ENCODE data around the gene ATM.

ATM gene

GRCh38 chr11:108222574-108223347, at the start of gene ATM, which contains the start of gene NPAT:
TSS of gene ATM (plus strand) at chr11:108223067. CDS start at chr11:108227625, 4,558 bp downstream.
TSS of gene NPAT (minus strand) at chr11:108222638. CDS start at chr11:108222536, 102 bp downstream.
- peaks cover 4% of the 10 kb centered on the region for H3K36me3 ChIP-seq (ENCODE audit: control insufficient read depth, insufficient read depth, low read length, severe bottlenecking)
- peak within 1 kb of the TSS; percentile 95 for H3K9ac ChIP-seq (ENCODE audit: low read length)
- H3K27me3 ChIP-seq (replicated peaks; ENCODE audit: control insufficient read depth, insufficient read depth, low read length): no peaks in the 10 kb centered on the region
- peaks cover 35% of the 10 kb centered on the region for H3K4me1 ChIP-seq (ENCODE audit: control insufficient read depth, insufficient read depth, low read length)
- H3K9me3 ChIP-seq (ENCODE audit: control insufficient read depth, low read length): no peaks in the 10 kb centered on the region
- H3K4me3 ChIP-seq (ENCODE audit: low read length): peak within 1 kb of the TSS; percentile 99
- DNase-seq (ENCODE audit: low read depth): peak; percentile 100

GRCh38 chr11:108177570-108177969, 45.3 kb upstream of the ATM start:
- Histone ChIP-seq H3K9me3 (ENCODE audit: control insufficient read depth, low read length) (no peaks in the 10 kb centered on the region), H3K4me1 (ENCODE audit: control insufficient read depth, insufficient read depth, low read length) (no peaks in the 10 kb centered on the region), H3K36me3 (ENCODE audit: control insufficient read depth, insufficient read depth, low read length, severe bottlenecking) (peaks cover 68% of the 10 kb centered on the region), H3K27me3 (replicated peaks; ENCODE audit: control insufficient read depth, insufficient read depth, low read length) (no peaks in the 10 kb centered on the region), H3K4me3 (ENCODE audit: low read length) (no peak overlapping the region), H3K9ac (ENCODE audit: low read length) (no peak overlapping the region)
- no peak for DNase-seq (ENCODE audit: low read depth)

GRCh38 chr11:108193725-108194124, 29.1 kb upstream of the ATM start:
- no peaks in the 10 kb centered on the region for H3K9me3 ChIP-seq (ENCODE audit: control insufficient read depth, low read length)
- H3K36me3 ChIP-seq (ENCODE audit: control insufficient read depth, insufficient read depth, low read length, severe bottlenecking): peaks cover 72% of the 10 kb centered on the region
- DNase-seq (ENCODE audit: low read depth): no peak
- H3K4me1 ChIP-seq (ENCODE audit: control insufficient read depth, insufficient read depth, low read length): no peaks in the 10 kb centered on the region
- no peak overlapping the region for H3K9ac ChIP-seq (ENCODE audit: low read length)
- H3K27me3 ChIP-seq (replicated peaks; ENCODE audit: control insufficient read depth, insufficient read depth, low read length): no peaks in the 10 kb centered on the region
- no peak overlapping the region for H3K4me3 ChIP-seq (ENCODE audit: low read length)

GRCh38 chr11:108196901-108197300, 26.0 kb upstream of the ATM start:
- H3K36me3 ChIP-seq (ENCODE audit: control insufficient read depth, insufficient read depth, low read length, severe bottlenecking): peaks cover 48% of the 10 kb centered on the region
- H3K27me3 ChIP-seq (replicated peaks; ENCODE audit: control insufficient read depth, insufficient read depth, low read length): no peaks in the 10 kb centered on the region
- H3K9me3 ChIP-seq (ENCODE audit: control insufficient read depth, low read length): no peaks in the 10 kb centered on the region
- DNase-seq (ENCODE audit: low read depth): no peak
- H3K4me1 ChIP-seq (ENCODE audit: control insufficient read depth, insufficient read depth, low read length): peaks cover 7% of the 10 kb centered on the region
- no peak overlapping the region for H3K4me3 ChIP-seq (ENCODE audit: low read length)
- no peak overlapping the region for H3K9ac ChIP-seq (ENCODE audit: low read length)

GRCh38 chr11:108197351-108197750, 25.5 kb upstream of the ATM start:
- H3K4me1 ChIP-seq (ENCODE audit: control insufficient read depth, insufficient read depth, low read length): peaks cover 7% of the 10 kb centered on the region
- H3K9ac ChIP-seq (ENCODE audit: low read length): no peak overlapping the region
- H3K36me3 ChIP-seq (ENCODE audit: control insufficient read depth, insufficient read depth, low read length, severe bottlenecking): peaks cover 44% of the 10 kb centered on the region
- no peak for DNase-seq (ENCODE audit: low read depth)
- no peaks in the 10 kb centered on the region for H3K9me3 ChIP-seq (ENCODE audit: control insufficient read depth, low read length)
- H3K27me3 ChIP-seq (replicated peaks; ENCODE audit: control insufficient read depth, insufficient read depth, low read length): no peaks in the 10 kb centered on the region
- no peak overlapping the region for H3K4me3 ChIP-seq (ENCODE audit: low read length)

- peaks cover 7% of the 10 kb centered on the region for H3K4me1 ChIP-seq (ENCODE audit: control insufficient read depth, insufficient read depth, low read length)
- no peaks in the 10 kb centered on the region for H3K27me3 ChIP-seq (replicated peaks; ENCODE audit: control insufficient read depth, insufficient read depth, low read length)
- no peak for DNase-seq (ENCODE audit: low read depth)
- H3K9ac ChIP-seq (ENCODE audit: low read length): no peak overlapping the region
- no peak overlapping the region for H3K4me3 ChIP-seq (ENCODE audit: low read length)
- H3K9me3 ChIP-seq (ENCODE audit: control insufficient read depth, low read length): no peaks in the 10 kb centered on the region
- peaks cover 32% of the 10 kb centered on the region for H3K36me3 ChIP-seq (ENCODE audit: control insufficient read depth, insufficient read depth, low read length, severe bottlenecking)
Observed at GRCh38 chr11:108198833-108199232, 24.0 kb upstream of the ATM start.

GRCh38 chr11:108199446-108200321, 23.2 kb upstream of the ATM start:
- peaks cover 7% of the 10 kb centered on the region for H3K4me1 ChIP-seq (ENCODE audit: control insufficient read depth, insufficient read depth, low read length)
- H3K9me3 ChIP-seq (ENCODE audit: control insufficient read depth, low read length): no peaks in the 10 kb centered on the region
- H3K9ac ChIP-seq (ENCODE audit: low read length): no peak overlapping the region
- peaks cover 31% of the 10 kb centered on the region for H3K36me3 ChIP-seq (ENCODE audit: control insufficient read depth, insufficient read depth, low read length, severe bottlenecking)
- H3K4me3 ChIP-seq (ENCODE audit: low read length): no peak overlapping the region
- no peaks in the 10 kb centered on the region for H3K27me3 ChIP-seq (replicated peaks; ENCODE audit: control insufficient read depth, insufficient read depth, low read length)
- DNase-seq (ENCODE audit: low read depth): peak; percentile 72

- no peaks in the 10 kb centered on the region for H3K9me3 ChIP-seq (ENCODE audit: control insufficient read depth, low read length)
- H3K4me1 ChIP-seq (ENCODE audit: control insufficient read depth, insufficient read depth, low read length): peaks cover 7% of the 10 kb centered on the region
- H3K4me3 ChIP-seq (ENCODE audit: low read length): no peak overlapping the region
- no peak overlapping the region for H3K9ac ChIP-seq (ENCODE audit: low read length)
- H3K27me3 ChIP-seq (replicated peaks; ENCODE audit: control insufficient read depth, insufficient read depth, low read length): no peaks in the 10 kb centered on the region
- peaks cover 37% of the 10 kb centered on the region for H3K36me3 ChIP-seq (ENCODE audit: control insufficient read depth, insufficient read depth, low read length, severe bottlenecking)
- no peak for DNase-seq (ENCODE audit: low read depth)
Observed at GRCh38 chr11:108203075-108203474, 19.8 kb upstream of the ATM start.

- H3K9ac ChIP-seq (ENCODE audit: low read length): no peak overlapping the region
Observed at GRCh38 chr11:108204376-108204775, 18.5 kb upstream of the ATM start.

GRCh38 chr11:108204929-108205499, 17.9 kb upstream of the ATM start:
- H3K9me3 ChIP-seq (ENCODE audit: control insufficient read depth, low read length): no peaks in the 10 kb centered on the region
- no peaks in the 10 kb centered on the region for H3K27me3 ChIP-seq (replicated peaks; ENCODE audit: control insufficient read depth, insufficient read depth, low read length)
- peaks cover 41% of the 10 kb centered on the region for H3K36me3 ChIP-seq (ENCODE audit: control insufficient read depth, insufficient read depth, low read length, severe bottlenecking)
- DNase-seq (ENCODE audit: low read depth): no peak
- peaks cover 2% of the 10 kb centered on the region for H3K4me1 ChIP-seq (ENCODE audit: control insufficient read depth, insufficient read depth, low read length)
- no peak overlapping the region for H3K4me3 ChIP-seq (ENCODE audit: low read length)
- H3K9ac ChIP-seq (ENCODE audit: low read length): no peak overlapping the region

More at GRCh38 chr11:108204376-108204775, 18.5 kb upstream of the ATM start:
- H3K36me3 ChIP-seq (ENCODE audit: control insufficient read depth, insufficient read depth, low read length, severe bottlenecking): peaks cover 39% of the 10 kb centered on the region
- no peaks in the 10 kb centered on the region for H3K27me3 ChIP-seq (replicated peaks; ENCODE audit: control insufficient read depth, insufficient read depth, low read length)
- DNase-seq (ENCODE audit: low read depth): no peak
- no peak overlapping the region for H3K4me3 ChIP-seq (ENCODE audit: low read length)
- no peaks in the 10 kb centered on the region for H3K9me3 ChIP-seq (ENCODE audit: control insufficient read depth, low read length)
- H3K4me1 ChIP-seq (ENCODE audit: control insufficient read depth, insufficient read depth, low read length): peaks cover 7% of the 10 kb centered on the region

- H3K9ac ChIP-seq (ENCODE audit: low read length): no peak overlapping the region
- H3K36me3 ChIP-seq (ENCODE audit: control insufficient read depth, insufficient read depth, low read length, severe bottlenecking): peaks cover 52% of the 10 kb centered on the region
- H3K9me3 ChIP-seq (ENCODE audit: control insufficient read depth, low read length): no peaks in the 10 kb centered on the region
- no peak for DNase-seq (ENCODE audit: low read depth)
- no peaks in the 10 kb centered on the region for H3K4me1 ChIP-seq (ENCODE audit: control insufficient read depth, insufficient read depth, low read length)
- H3K27me3 ChIP-seq (replicated peaks; ENCODE audit: control insufficient read depth, insufficient read depth, low read length): no peaks in the 10 kb centered on the region
- no peak overlapping the region for H3K4me3 ChIP-seq (ENCODE audit: low read length)
Observed at GRCh38 chr11:108206171-108206570, 16.7 kb upstream of the ATM start.
